SK-N-SH (cell line): ENCODE measurements around the gene MEGF6. TPM values are rescaled to one million over a fixed set of nuclear protein-coding genes. Genes with fewer than 3 reads are reported as not detected.

Experiments used
- CTCF ChIA-PET: fragments of 300-600, 350-600 bp; formaldehyde crosslinking; extraction: SDS; loops from one replicate; lab custom pipeline; 2021; lab: Yijun Ruan, JAX
- POLR2A ChIA-PET: fragments of 350-600 bp; sonication (Branson Sonifier 250); formaldehyde crosslinking; extraction: SDS; loops from one replicate; lab custom pipeline; 2020; ENCODE audit warnings: antibody characterized with exemption, inconsistent platforms; lab: Yijun Ruan, JAX
- DNase-seq: peaks from one replicate; pipeline ENCODE4 v3.0.0; 2012
- H2AFZ ChIP-seq: fragments of 200-600 bp; sonication (generic); 2 replicates; pipeline ENCODE4 v1.8.1; 2016; ENCODE audit warnings: antibody characterized with exemption, mild to moderate bottlenecking, low read depth
- H3F3A ChIP-seq: fragments of 200-600 bp; sonication (generic); replicated peaks from 2 replicates; pipeline ENCODE3; 2016; ENCODE audit warnings: antibody characterized with exemption, mild to moderate bottlenecking; ENCODE audit not compliant: insufficient read depth
- H3K27ac ChIP-seq, 2 experiments: fragments of 200-500 bp in 1 of 2; fragments of 200-600 bp in 1 of 2; sonication (Bioruptor generic) in 1 of 2; sonication (generic), shearing (Covaris generic) in 1 of 2; 2 replicates each; pipeline versions ENCODE4 v1.5.1 to v1.6.1; 2014 to 2016; ENCODE audit warnings: low read depth in 2 of 2, inconsistent platforms in 1 of 2, low read length in 1 of 2, mild to moderate bottlenecking in 1 of 2, mixed read lengths in 1 of 2
- H3K27me3 ChIP-seq: fragments of 200-600 bp; sonication (generic), shearing (Covaris generic); 2 replicates; pipeline ENCODE4 v1.6.1; 2016; ENCODE audit warnings: mixed run types; ENCODE audit not compliant: insufficient read depth
- H3K36me3 ChIP-seq, 2 experiments: fragments of 200-500 bp in 1 of 2; fragments of 200-600 bp in 1 of 2; sonication (Bioruptor generic) in 1 of 2; sonication (generic) in 1 of 2; replicated peaks in 1 of 2; 2 replicates each; pipeline versions ENCODE3 to v1.5.1; 2014 to 2016; ENCODE audit warnings: low read length in 1 of 2, mild to moderate bottlenecking in 1 of 2; ENCODE audit not compliant: insufficient read depth in 2 of 2, control insufficient read depth in 1 of 2
- H3K4me1 ChIP-seq, 2 experiments: fragments of 200-500 bp in 1 of 2; fragments of 200-600 bp in 1 of 2; sonication (Bioruptor generic) in 1 of 2; sonication (generic), shearing (Covaris generic) in 1 of 2; 2 replicates each; pipeline versions ENCODE4 v1.5.1 to v1.6.1; 2014 to 2016; ENCODE audit warnings: low read depth in 1 of 2, low read length in 1 of 2, mixed run types in 1 of 2; ENCODE audit not compliant: insufficient read depth in 2 of 2, control insufficient read depth in 1 of 2
- H3K4me2 ChIP-seq: fragments of 200-600 bp; sonication (generic), shearing (Covaris generic); 2 replicates; pipeline ENCODE4 v1.6.1; 2017; ENCODE audit warnings: mixed run types
- H3K4me3 ChIP-seq, 2 experiments: fragments of 200-500 bp in 1 of 2; fragments of 200-600 bp in 1 of 2; sonication (Bioruptor generic) in 1 of 2; sonication (generic), shearing (Covaris generic) in 1 of 2; 2 replicates each; pipeline versions ENCODE4 v1.5.1 to v1.8.1; 2014 to 2016; ENCODE audit warnings: low read depth in 2 of 2, inconsistent platforms in 1 of 2, low read length in 1 of 2, mild to moderate bottlenecking in 1 of 2, mixed read lengths in 1 of 2, moderate library complexity in 1 of 2
- H3K79me2 ChIP-seq: fragments of 200-600 bp; sonication (generic); 2 replicates; pipeline ENCODE4 v1.8.1; 2017; ENCODE audit warnings: mild to moderate bottlenecking; ENCODE audit not compliant: insufficient read depth
- H3K9ac ChIP-seq: fragments of 200-600 bp; sonication (generic); 2 replicates; pipeline ENCODE4 v1.6.1; 2017; ENCODE audit warnings: mixed run types
- H3K9me2 ChIP-seq: fragments of 200-600 bp; sonication (generic); 2 replicates; pipeline ENCODE4 v1.6.1; 2017; ENCODE audit warnings: mixed run types
- H3K9me3 ChIP-seq: fragments of 200-600 bp; sonication (generic); 2 replicates; pipeline ENCODE4 v1.6.1; 2017; ENCODE audit warnings: mixed run types, mild to moderate bottlenecking, moderate library complexity
- H4K20me1 ChIP-seq: fragments of 200-600 bp; sonication (generic); 2 replicates; pipeline ENCODE4 v1.6.1; 2017; ENCODE audit warnings: mild to moderate bottlenecking, mixed run types; ENCODE audit not compliant: insufficient read depth
- MXI1 ChIP-seq: IDR thresholded peaks from 2 replicates; pipeline ENCODE4 v1.6.1; 2012; ENCODE audit warnings: mild to moderate bottlenecking, low read depth, low read length, improper control_type of control experiment
- POLR2AphosphoS5 ChIP-seq: IDR thresholded peaks from 2 replicates; pipeline ENCODE4 v1.6.1; 2012; ENCODE audit warnings: low read depth, low read length
- RCOR1 ChIP-seq: fragments of 150-350 bp; IDR thresholded peaks from 2 replicates; pipeline ENCODE4 v1.6.1; 2017; ENCODE audit warnings: antibody characterized with exemption, low read length
- WGBS: methylation state at CpG from one replicate; pipeline ENCODE4 v1.1.6; 2017; ENCODE audit warnings: low lambda C conversion rate; 5-methylcytosine and 5-hydroxymethylcytosine counted together
- polyA plus RNA-seq, 3 experiments: library from polyadenylated mRNA; depleted of rRNA; stranded (reverse); fragments of >200 nt; gene quantifications; 2 replicates each; pipeline ENCODE4 v1.2.3, GENCODE V29; 2012

The MEGF6 gene, protein sequence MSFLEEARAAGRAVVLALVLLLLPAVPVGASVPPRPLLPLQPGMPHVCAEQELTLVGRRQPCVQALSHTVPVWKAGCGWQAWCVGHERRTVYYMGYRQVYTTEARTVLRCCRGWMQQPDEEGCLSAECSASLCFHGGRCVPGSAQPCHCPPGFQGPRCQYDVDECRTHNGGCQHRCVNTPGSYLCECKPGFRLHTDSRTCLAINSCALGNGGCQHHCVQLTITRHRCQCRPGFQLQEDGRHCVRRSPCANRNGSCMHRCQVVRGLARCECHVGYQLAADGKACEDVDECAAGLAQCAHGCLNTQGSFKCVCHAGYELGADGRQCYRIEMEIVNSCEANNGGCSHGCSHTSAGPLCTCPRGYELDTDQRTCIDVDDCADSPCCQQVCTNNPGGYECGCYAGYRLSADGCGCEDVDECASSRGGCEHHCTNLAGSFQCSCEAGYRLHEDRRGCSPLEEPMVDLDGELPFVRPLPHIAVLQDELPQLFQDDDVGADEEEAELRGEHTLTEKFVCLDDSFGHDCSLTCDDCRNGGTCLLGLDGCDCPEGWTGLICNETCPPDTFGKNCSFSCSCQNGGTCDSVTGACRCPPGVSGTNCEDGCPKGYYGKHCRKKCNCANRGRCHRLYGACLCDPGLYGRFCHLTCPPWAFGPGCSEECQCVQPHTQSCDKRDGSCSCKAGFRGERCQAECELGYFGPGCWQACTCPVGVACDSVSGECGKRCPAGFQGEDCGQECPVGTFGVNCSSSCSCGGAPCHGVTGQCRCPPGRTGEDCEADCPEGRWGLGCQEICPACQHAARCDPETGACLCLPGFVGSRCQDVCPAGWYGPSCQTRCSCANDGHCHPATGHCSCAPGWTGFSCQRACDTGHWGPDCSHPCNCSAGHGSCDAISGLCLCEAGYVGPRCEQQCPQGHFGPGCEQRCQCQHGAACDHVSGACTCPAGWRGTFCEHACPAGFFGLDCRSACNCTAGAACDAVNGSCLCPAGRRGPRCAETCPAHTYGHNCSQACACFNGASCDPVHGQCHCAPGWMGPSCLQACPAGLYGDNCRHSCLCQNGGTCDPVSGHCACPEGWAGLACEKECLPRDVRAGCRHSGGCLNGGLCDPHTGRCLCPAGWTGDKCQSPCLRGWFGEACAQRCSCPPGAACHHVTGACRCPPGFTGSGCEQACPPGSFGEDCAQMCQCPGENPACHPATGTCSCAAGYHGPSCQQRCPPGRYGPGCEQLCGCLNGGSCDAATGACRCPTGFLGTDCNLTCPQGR (N-terminal part only)
- 5.8 and 7.6 TPM in 2 replicates for polyA plus RNA-seq (2012; rRNA removed)
- 1.3 and 2.9 TPM in 2 replicates for polyA plus RNA-seq (2012; cell fraction: cytosol; rRNA removed)
- polyA plus RNA-seq (2012; cell fraction: nucleus; rRNA removed) = 28.9 and 39.7 TPM in 2 replicates

DNA sequence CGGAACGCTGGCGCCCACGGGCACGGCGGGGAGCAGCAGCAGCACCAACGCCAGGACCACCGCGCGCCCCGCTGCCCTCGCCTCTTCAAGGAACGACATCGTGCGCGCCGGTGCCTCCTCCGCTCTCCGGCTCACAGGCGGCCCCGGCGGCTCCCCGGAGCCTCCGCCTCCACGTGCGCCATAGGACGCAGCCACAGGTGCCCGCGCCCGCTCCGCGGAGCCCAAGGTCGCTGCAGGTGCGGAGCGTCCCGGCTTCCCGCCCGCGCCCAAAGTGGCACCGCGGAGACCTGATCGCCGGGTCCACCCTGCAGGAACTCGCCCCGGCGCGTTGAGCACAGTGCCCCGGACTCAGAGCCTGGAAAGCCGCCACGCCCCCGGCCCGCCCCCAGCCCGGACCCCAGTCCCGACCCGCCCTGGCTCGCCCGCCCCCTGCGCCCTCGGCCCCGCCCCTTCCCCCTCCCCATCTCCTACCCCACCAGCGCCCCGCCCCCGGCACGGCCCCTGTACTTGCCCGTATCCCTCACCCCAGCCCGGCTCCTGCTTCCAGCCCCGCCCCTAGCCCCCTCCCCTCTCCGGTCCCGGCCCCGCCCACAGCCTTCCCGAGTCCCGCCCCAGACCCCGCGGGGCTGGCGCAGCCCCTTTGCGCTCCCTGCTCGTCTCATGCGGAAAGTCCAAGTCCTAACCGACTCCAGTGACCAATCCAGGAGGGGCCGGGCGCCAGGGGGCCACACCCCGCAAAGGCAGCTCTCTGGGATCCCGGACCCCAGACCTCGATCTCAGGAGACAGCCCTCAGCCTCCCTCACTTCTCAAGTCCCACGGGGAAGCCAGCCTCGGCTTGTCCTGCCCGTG lies at the start of gene MEGF6:
TSS of gene MEGF6 (minus strand) at position 339 of the 850 bp plus-strand sequence. CDS start at position 99, 240 bp downstream.
- no peaks in the 10 kb centered on the region for H3K36me3 ChIP-seq
- peak within 1 kb of the TSS; percentile 26 to 54; a peak in 2 of 4 replicates for H3K4me3 ChIP-seq
- no peaks in the 10 kb centered on the region for H3F3A ChIP-seq
- H3K9me3 ChIP-seq = no peaks in the 10 kb centered on the region
- H3K4me1 ChIP-seq = peaks cover 0 to 38% of the 10 kb centered on the region in 2 experiments; a peak in 2 of 4 replicates
- TF ChIP-seq POLR2AphosphoS5 = no peak
- TF ChIP-seq MXI1 = peak; percentile 57; the same call in 1 of the 2 replicates
- peak within 1 kb of the TSS; percentile 11; the same call in 1 of the 2 replicates for H2AFZ ChIP-seq
- peak; percentile 99 for DNase-seq
- H3K4me2 ChIP-seq = peak within 1 kb of the TSS; percentile 74; the same call in 1 of the 2 replicates
- H3K27ac ChIP-seq = no peak within 1 kb of the TSS
- WGBS = 5% methylated on average over 14 of the region's 87 CpGs
- POLR2A ChIA-PET = no interaction called here
- H3K9ac ChIP-seq = no peak within 1 kb of the TSS
- H3K79me2 ChIP-seq = no peaks in the 10 kb centered on the region
- no peaks in the 10 kb centered on the region for H3K9me2 ChIP-seq
- no peaks in the 10 kb centered on the region for H3K27me3 ChIP-seq
- CTCF ChIA-PET = interaction anchor here (0.7 to 4.0 kb wide), 5 partner anchors 12 to 140 kb away, joined by 3 to 18 read pairs (median 3); no protein-coding TSS in a partner anchor
- H4K20me1 ChIP-seq = no peaks in the 10 kb centered on the region

DNA sequence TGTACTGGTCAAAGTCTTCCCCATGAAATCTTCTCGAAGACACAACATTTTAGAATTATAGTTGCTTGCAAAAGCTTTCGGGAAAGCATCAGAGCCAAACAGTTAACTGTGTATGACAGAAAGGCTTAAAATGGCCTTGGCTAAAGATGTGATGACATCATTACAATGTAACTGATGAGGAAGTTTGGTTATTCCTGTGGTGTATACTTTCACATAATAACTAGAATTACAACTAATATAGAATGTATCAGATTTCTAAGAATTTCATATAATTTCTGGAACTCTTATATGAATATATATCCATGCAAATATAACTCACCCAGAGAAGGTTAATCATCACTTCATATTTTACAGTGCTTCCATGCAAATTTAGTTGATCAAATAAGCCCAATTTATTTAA lies 49.4 kb upstream of the MEGF6 start:
- peaks cover 4% of the 10 kb centered on the region; the same call in 1 of the 2 replicates for H3K27me3 ChIP-seq
- no peaks in the 10 kb centered on the region for H3K79me2 ChIP-seq
- no peak for DNase-seq
- CTCF ChIA-PET = interaction anchor here (0.6 to 2.5 kb wide), 2 partner anchors 64 to 174 kb away, joined by 3 to 13 read pairs; no protein-coding TSS in a partner anchor
- no peaks in the 10 kb centered on the region for H3F3A ChIP-seq
- no peak overlapping the region for H2AFZ ChIP-seq
- H3K4me2 ChIP-seq = no peak overlapping the region
- POLR2A ChIA-PET = no interaction called here
- peaks cover 0 to 3% of the 10 kb centered on the region in 2 experiments; a peak in 1 of 4 replicates for H3K4me1 ChIP-seq
- H3K9me2 ChIP-seq = no peaks in the 10 kb centered on the region
- H3K36me3 ChIP-seq = no peaks in the 10 kb centered on the region
- H3K9ac ChIP-seq = no peak overlapping the region
- no peak overlapping the region for H3K27ac ChIP-seq
- no peaks in the 10 kb centered on the region for H3K9me3 ChIP-seq
- TF ChIP-seq RCOR1 = no peak
- 38% methylated on average over 2 of the region's 2 CpGs for WGBS
- H4K20me1 ChIP-seq = no peaks in the 10 kb centered on the region
- H3K4me3 ChIP-seq = no peak overlapping the region
